A549 (cell line): Measurements from ENCODE around the gene SLC39A11. TPM values are rescaled to one million over a fixed set of nuclear protein-coding genes. Genes with fewer than 3 reads are reported as not detected.
A peak's percentile ranks its signal among the peaks of the same experiment; 100 is the strongest.

ENCODE experiments used
- ATAC-seq, 2 experiments: fragments of 200-7000 bp in 1 of 2; fragments of >200 bp in 1 of 2; cut with Nextera tagmentation in 1 of 2; cut with Tn5 transposase in 1 of 2; 3 replicates each; pipeline versions ENCODE4 v1.8.0 to v1.9.1; 2018 to 2020; ENCODE audit warnings: mild to moderate bottlenecking in 1 of 2, moderate library complexity in 1 of 2
- CTCF ChIA-PET: fragments of 300-600 bp; sonication (Branson Sonifier 250); formaldehyde crosslinking; extraction: SDS; loops from one replicate; lab custom pipeline; 2021; ENCODE audit warnings: antibody characterized with exemption, inconsistent platforms; lab: Yijun Ruan, JAX
- POLR2A ChIA-PET: fragments of 350-600 bp; formaldehyde crosslinking; extraction: SDS; loops from one replicate; lab custom pipeline; 2021; ENCODE audit warnings: antibody characterized with exemption, inconsistent platforms; lab: Yijun Ruan, JAX
- DNase-seq, 2 experiments: peaks; one replicate each; pipeline versions ENCODE4 v3.0.0 to v3.0.0-alpha.2; 2011 to 2016; ENCODE audit warnings: low read depth in 1 of 2, low spot score in 1 of 2
- FAIRE-seq: peaks from 2 replicates; lab custom pipeline; 2011; peaks lifted over from hg19 to GRCh38; lab: Jason Lieb, UNC
- H3K27ac ChIP-seq, 2 experiments: fragments of >200 bp; sonication (Bioruptor Twin); formaldehyde crosslinking; 3 replicates each; pipeline ENCODE4 v1.5.1; 2016 to 2017
- H3K4me1 ChIP-seq: fragments of >200 bp; sonication (Bioruptor Twin); formaldehyde crosslinking; 3 replicates; pipeline ENCODE4 v1.6.1; 2016
- H3K4me2 ChIP-seq: fragments of >200 bp; sonication (Bioruptor Twin); formaldehyde crosslinking; 3 replicates; pipeline ENCODE4 v1.6.1; 2016
- H3K4me3 ChIP-seq: fragments of >200 bp; sonication (Bioruptor Twin); formaldehyde crosslinking; 3 replicates; pipeline ENCODE4 v1.5.1; 2016
- H3K9me3 ChIP-seq: fragments of >200 bp; sonication (Bioruptor Twin); formaldehyde crosslinking; 3 replicates; pipeline ENCODE4 v1.6.1; 2016
- ATOH8 ChIP-seq: fragments of 250-450 bp; sonication (Bioruptor Pico); IDR thresholded peaks from 2 replicates; pipeline ENCODE4 v1.5.0; 2020; ENCODE audit warnings: low read depth, mild to moderate bottlenecking, moderate library complexity
- CHD4 ChIP-seq: fragments of 200-600 bp; sonication (generic); IDR thresholded peaks from 2 replicates; pipeline ENCODE4 v1.6.1; 2016; ENCODE audit warnings: antibody characterized with exemption, mild to moderate bottlenecking, borderline replicate concordance
- CTCF ChIP-seq: fragments of >200 bp; sonication (Bioruptor Twin); formaldehyde crosslinking; IDR thresholded peaks from 3 replicates; pipeline ENCODE4 v1.5.1; 2016
- ELK1 ChIP-seq: fragments of 150-350 bp; IDR thresholded peaks from 2 replicates; pipeline ENCODE4 v1.6.1; 2014; ENCODE audit warnings: low read depth, mild to moderate bottlenecking, low read length
- FOSL2 ChIP-seq, 2 experiments: fragments of 450-650 bp in 1 of 2; fragments of >200 bp in 1 of 2; sonication (Bioruptor Twin) in 1 of 2; formaldehyde crosslinking; IDR thresholded peaks; 2 replicates each; pipeline versions ENCODE4 v1.5.0 to v1.6.1; 2016 to 2020; ENCODE audit warnings: mild to moderate bottlenecking in 1 of 2, moderate library complexity in 1 of 2
- HDAC2 ChIP-seq: fragments of 200-600 bp; sonication (generic); IDR thresholded peaks from 2 replicates; pipeline ENCODE4 v1.6.1; 2016
- NPAS2 ChIP-seq: fragments of 250-450 bp; sonication (Bioruptor Pico); IDR thresholded peaks from 2 replicates; pipeline ENCODE4 v1.8.0; 2022; ENCODE audit warnings: mild to moderate bottlenecking, moderate library complexity, borderline replicate concordance
- PBX3 ChIP-seq: IDR thresholded peaks from 2 replicates; pipeline ENCODE4 v1.6.1; 2012
- PHF8 ChIP-seq: fragments of 200-600 bp; sonication (generic); IDR thresholded peaks from 2 replicates; pipeline ENCODE4 v1.6.1; 2016; ENCODE audit warnings: low read depth, mild to moderate bottlenecking, antibody characterized with exemption, moderate library complexity, borderline replicate concordance
- POLR2A ChIP-seq: IDR thresholded peaks from 2 replicates; pipeline ENCODE4 v1.6.1; 2012; ENCODE audit warnings: mild to moderate bottlenecking, low read length
- RAD21 ChIP-seq, 2 experiments: fragments of >200 bp in 1 of 2; sonication (Bioruptor Twin) in 1 of 2; formaldehyde crosslinking in 1 of 2; IDR thresholded peaks in 1 of 2; conservative IDR thresholded peaks in 1 of 2; 2 replicates in 1 of 2; 3 replicates in 1 of 2; pipeline ENCODE4 v1.6.1; 2012 to 2018; ENCODE audit warnings: inconsistent platforms in 1 of 2
- RARB ChIP-seq: fragments of 250-450 bp; sonication (Bioruptor Pico); IDR thresholded peaks from 2 replicates; pipeline ENCODE4 v1.8.0; 2021; ENCODE audit warnings: mild to moderate bottlenecking, moderate library complexity
- RFX5 ChIP-seq: fragments of 450-650 bp; IDR thresholded peaks from 2 replicates; pipeline ENCODE4 v1.7.1; 2014; ENCODE audit warnings: antibody characterized with exemption, mild to moderate bottlenecking, moderate library complexity
- SREBF2 ChIP-seq: fragments of 450-650 bp; IDR thresholded peaks from 2 replicates; pipeline ENCODE4 v1.6.1; 2014; ENCODE audit warnings: mild to moderate bottlenecking, moderate library complexity
- USF2 ChIP-seq: fragments of 450-650 bp; IDR thresholded peaks from 2 replicates; pipeline ENCODE4 v1.6.1; 2014; ENCODE audit warnings: antibody characterized with exemption
- ZC3H11A ChIP-seq: fragments of 450-650 bp; IDR thresholded peaks from 2 replicates; pipeline ENCODE4 v1.6.1; 2014; ENCODE audit warnings: antibody characterized with exemption, mild to moderate bottlenecking
- WGBS: methylation state at CpG from one replicate; pipeline ENCODE4 v1.1.6; 2017; ENCODE audit errors: missing lambda C conversion rate; 5-methylcytosine and 5-hydroxymethylcytosine counted together
- polyA plus RNA-seq, 4 experiments: library from polyadenylated mRNA; depleted of rRNA in 3 of 4; stranded (reverse); fragments of >200 nt; fragmentation: RNase III in 1 of 4; extraction: RNeasy Plus Mini Kit Qiagen cat#74134 plus additional on column Dnase treatment in 1 of 4; gene quantifications; 2 replicates in 3 of 4; 3 replicates in 1 of 4; pipeline ENCODE4 v1.2.3, GENCODE V29; 2011 to 2017

SLC39A11 gene
- polyA plus RNA-seq, 2 of the 4 experiments (the other 2 are of a cell fraction) = 18.4 to 25.2 TPM

GRCh38 chr17:73005360-73005759 is 87.1 kb downstream of the SLC39A11 start:
- no peaks in the 10 kb centered on the region for H3K9me3 ChIP-seq
- no peak overlapping the region for H3K4me3 ChIP-seq
- no peak overlapping the region for H3K4me2 ChIP-seq
- ATAC-seq (no peak), FAIRE-seq (no peak)
- WGBS = 76% methylated on average over 8 of the region's 8 CpGs
- POLR2A ChIA-PET = no interaction called here
- CTCF ChIA-PET = interaction anchor here (0.7 to 1.6 kb wide), 4 partner anchors 11 to 186 kb away, joined by 3 to 7 read pairs (median 3); no protein-coding TSS in a partner anchor
- H3K4me1 ChIP-seq = no peaks in the 10 kb centered on the region
- no peak overlapping the region for H3K27ac ChIP-seq
- TF ChIP-seq ZC3H11A (no peak), HDAC2 (no peak), ELK1 (no peak), ATOH8 (CRISPR knock-in tag) (no peak), RFX5 (no peak), POLR2A (no peak), CHD4 (no peak), FOSL2 (IDR thresholded peaks at IDR 0.05) (no peak), FOSL2 (CRISPR knock-in tag; IDR thresholded peaks at IDR 0.05) (no peak), CTCF (no peak), RARB (CRISPR knock-in tag) (no peak), NPAS2 (no peak), PBX3 (no peak), PHF8 (no peak), SREBF2 (no peak), USF2 (no peak)
- TF ChIP-seq, all 56 proteins: peak for 0
- no peak for DNase-seq

GRCh38 chr17:73003487-73003886 is 89.0 kb downstream of the SLC39A11 start:
- ATAC-seq = peak; percentile 55 to 62; a peak in 2 of 6 replicates
- FAIRE-seq = no peak
- Histone ChIP-seq H3K4me3 (no peak overlapping the region), H3K9me3 (no peaks in the 10 kb centered on the region), H3K4me2 (no peak overlapping the region), H3K27ac (no peak overlapping the region), H3K4me1 (no peaks in the 10 kb centered on the region)
- POLR2A ChIA-PET = no interaction called here
- DNase-seq = peak in 1 of 2 experiments; percentile 17
- TF ChIP-seq RAD21 (conservative IDR thresholded peaks at IDR 0.05 in 1 of 2, IDR thresholded peaks at IDR 0.05 in 1 of 2) (peak in 1 of 2 experiments; percentile 27; a peak in 1 of 5 replicates), CTCF (no peak)
- WGBS = 75% methylated on average over 6 of the region's 6 CpGs
- CTCF ChIA-PET = interaction anchor here (0.6 kb wide), 1 partner anchor 275 kb away, joined by 3 read pairs; no protein-coding TSS in a partner anchor
